PC-9 (cell line): ENCODE measurements around the gene PMM2. TPM values are rescaled to one million over a fixed set of nuclear protein-coding genes. Genes with fewer than 3 reads are reported as not detected.
A peak's percentile ranks its signal among the peaks of the same experiment; 100 is the strongest.
"Not testable (repeated sequence)": the region's sequence is repeated elsewhere in the genome, so short reads cannot be mapped to it uniquely, and the experiment has no call there.

Experiments used
- Bru-seq: library from RNA; stranded (reverse); fragments of 400-500 nt; gene quantifications from one replicate; lab custom pipeline; 2021; lab: Mats Ljungman, UMichigan
- BruChase-seq, 2 experiments: library from RNA; stranded (reverse); fragments of 400-500 nt; gene quantifications; one replicate each; lab custom pipeline; 2021; lab: Mats Ljungman, UMichigan
- BruUV-seq: library from RNA; stranded (reverse); fragments of 400-500 nt; replicated peaks from 2 replicates; lab custom pipeline; 2021; lab: Mats Ljungman, UMichigan
- CTCF ChIA-PET: fragments of 300-600 bp; sonication (Branson Sonifier 250); formaldehyde crosslinking; loops from one replicate; lab custom pipeline; 2022; ENCODE audit warnings: antibody characterized with exemption; lab: Charles Lee
- POLR2A ChIA-PET: fragments of 300-600 bp; sonication (Branson Sonifier 250); formaldehyde crosslinking; loops from one replicate; lab custom pipeline; 2022; ENCODE audit warnings: antibody characterized with exemption; ENCODE audit not compliant: unreplicated experiment; lab: Charles Lee
- DNase-seq, 2 experiments: peaks; one replicate each; pipeline versions ENCODE4 v3.0.0 to v3.0.0-alpha.2; 2015 to 2022; ENCODE audit warnings: mixed read lengths in 1 of 2
- H2AFZ ChIP-seq: fragments of 200-600 bp; sonication (generic); 2 replicates; pipeline ENCODE4 v1.8.1; 2017; ENCODE audit warnings: antibody characterized with exemption
- H3F3A ChIP-seq: fragments of 200-600 bp; sonication (generic); 2 replicates; pipeline ENCODE4 v1.8.1; 2017; ENCODE audit warnings: antibody characterized with exemption, mild to moderate bottlenecking, low read depth; ENCODE audit not compliant: insufficient read depth
- H3K27ac ChIP-seq: fragments of 200-600 bp; sonication (generic); 2 replicates; pipeline ENCODE4 v1.6.1; 2016; ENCODE audit warnings: mixed run types
- H3K27me3 ChIP-seq: fragments of 200-600 bp; sonication (generic); 2 replicates; pipeline ENCODE4 v1.6.1; 2016; ENCODE audit warnings: low read depth, mixed run types; ENCODE audit not compliant: insufficient read depth
- H3K36me3 ChIP-seq: fragments of 200-600 bp; sonication (generic); 2 replicates; pipeline ENCODE4 v1.6.1; 2016; ENCODE audit warnings: low read depth, mixed run types
- H3K4me1 ChIP-seq: fragments of 200-600 bp; sonication (generic); replicated peaks from 2 replicates; pipeline ENCODE4 v1.6.1; 2016; ENCODE audit warnings: mixed run types; ENCODE audit not compliant: insufficient read depth
- H3K4me2 ChIP-seq: fragments of 200-600 bp; sonication (generic); 2 replicates; pipeline ENCODE4 v1.6.1; 2017; ENCODE audit warnings: mixed run types
- H3K4me3 ChIP-seq: fragments of 200-600 bp; sonication (generic); 2 replicates; pipeline ENCODE4 v1.6.1; 2016; ENCODE audit warnings: mixed run types
- H3K79me2 ChIP-seq: fragments of 200-600 bp; sonication (generic); 2 replicates; pipeline ENCODE4 v1.6.1; 2017; ENCODE audit warnings: low read depth, mixed run types
- H3K9me2 ChIP-seq: fragments of 200-600 bp; sonication (generic); 2 replicates; pipeline ENCODE4 v1.8.1; 2017; ENCODE audit warnings: mild to moderate bottlenecking; ENCODE audit not compliant: insufficient read depth
- H3K9me3 ChIP-seq: fragments of 200-600 bp; sonication (generic); 2 replicates; pipeline ENCODE4 v1.8.1; 2016; ENCODE audit warnings: low read depth; ENCODE audit not compliant: insufficient read depth
- H4K20me1 ChIP-seq: fragments of 200-600 bp; sonication (generic); 2 replicates; pipeline ENCODE4 v1.8.1; 2017; ENCODE audit not compliant: insufficient read depth
- CTCF ChIP-seq: fragments of 200-600 bp; sonication (generic); conservative IDR thresholded peaks from 2 replicates; pipeline ENCODE4 v1.6.1; 2017; ENCODE audit warnings: mixed run types, antibody characterized with exemption, mild to moderate bottlenecking, moderate library complexity
- EZH2 ChIP-seq: fragments of 200-600 bp; sonication (generic); IDR thresholded peaks from 2 replicates; pipeline ENCODE4 v1.8.0; 2017; ENCODE audit warnings: antibody characterized with exemption, low read depth
- intact Hi-C: fragments of 100-400 bp; cut with micrococcal nuclease; formaldehyde crosslinking; loops from one replicate; pipeline ENCODE4 v1.10.0; 2022; ENCODE audit not compliant: unreplicated experiment
- long read RNA-seq: library from polyadenylated mRNA; stranded (forward); transcript quantifications from one replicate; pipeline ENCODE4 v2.0.0, GENCODE V29; 2022
- total RNA-seq: library from RNA; stranded (reverse); gene quantifications from 2 replicates; pipeline ENCODE4 v1.2.3, GENCODE V29; 2021

Gene PMM2
- 40.0 and 54.4 TPM in 2 replicates for total RNA-seq
- percentile 91 among the genes with signal in this experiment for Bru-seq, nascent RNA
- BruChase-seq, experiment 1, labeled RNA remaining after a 2-hour chase: percentile 89 among the genes with signal in this experiment
- percentile 81 among the genes with signal in this experiment for BruChase-seq, experiment 2, labeled RNA remaining after a 6-hour chase
- long read RNA-seq, full-length matches to known transcripts: 25 of 32 reads
- long read RNA-seq, partial matches to known transcripts: 1 of 32 reads
- long read RNA-seq, other reads (novel, unspliced or antisense): 6 of 32 reads

GRCh38 chr16:8797364-8798173, at the start of gene PMM2, which contains the start of gene TMEM186:
Gene PMM2, plus strand, starts transcription at chr16:8797839. Its CDS starts 44 bp downstream, at chr16:8797883.
Gene TMEM186, minus strand, starts transcription at chr16:8797639. Its CDS starts 25 bp downstream, at chr16:8797614.
- Histone ChIP-seq H3F3A (peaks cover 15% of the 10 kb centered on the region), H3K79me2 (peaks cover 74% of the 10 kb centered on the region), H3K4me3 (peak within 1 kb of the TSS; percentile 96), H4K20me1 (peaks cover 39% of the 10 kb centered on the region), H3K9me2 (no peaks in the 10 kb centered on the region), H2AFZ (peak within 1 kb of the TSS; percentile 91), H3K36me3 (peaks cover 14% of the 10 kb centered on the region; the same call in 1 of the 2 replicates), H3K4me2 (peak within 1 kb of the TSS; percentile 96), H3K9me3 (no peaks in the 10 kb centered on the region), H3K27ac (peak within 1 kb of the TSS; percentile 75), H3K27me3 (no peaks in the 10 kb centered on the region), H3K4me1 (peaks cover 22% of the 10 kb centered on the region)
- intact Hi-C loops: loop anchor here (1.0 to 5.0 kb wide), 6 partner anchors 21 to 337 kb away; partner anchors contain the start of genes CARHSP1 and USP7
- BruUV-seq: TSS peak; percentile 35
- peak; percentile 95 to 96 for DNase-seq
- TF ChIP-seq EZH2 (no peak), CTCF (no peak)
- POLR2A ChIA-PET: interaction anchor here (1.2 kb wide), 1 partner anchor 71 kb away, joined by 20 read pairs; the partner anchor contains the start of gene CARHSP1
- CTCF ChIA-PET: interaction anchor here (0.5 kb wide), 1 partner anchor 212 kb away, joined by 3 read pairs; no protein-coding TSS in a partner anchor

GRCh38 chr16:8748944-8749343, 48.7 kb upstream of the PMM2 start:
- H3K9me2 ChIP-seq, H3K4me2 ChIP-seq, H3K79me2 ChIP-seq, CTCF ChIA-PET, H3K9me3 ChIP-seq, H4K20me1 ChIP-seq, H3K4me1 ChIP-seq, DNase-seq, H3K27me3 ChIP-seq, H3K4me3 ChIP-seq, H3F3A ChIP-seq, intact Hi-C loops, H3K36me3 ChIP-seq, BruUV-seq, H3K27ac ChIP-seq, H2AFZ ChIP-seq: not testable (repeated sequence)
- POLR2A ChIA-PET: interaction anchor here (0.7 kb wide), 1 partner anchor 70 kb away, joined by 5 read pairs; no protein-coding TSS in a partner anchor

GRCh38 chr16:8751481-8752311, 45.9 kb upstream of the PMM2 start:
- no peaks in the 10 kb centered on the region for H3K9me2 ChIP-seq
- H3K4me2 ChIP-seq: no peak overlapping the region
- POLR2A ChIA-PET: no interaction called here
- H3K79me2 ChIP-seq: no peaks in the 10 kb centered on the region
- no peaks in the 10 kb centered on the region for H3F3A ChIP-seq
- no peaks in the 10 kb centered on the region for H4K20me1 ChIP-seq
- no TSS peak for BruUV-seq
- DNase-seq: peak; percentile 44 to 69
- no peaks in the 10 kb centered on the region for H3K27me3 ChIP-seq
- CTCF ChIA-PET: no interaction called here
- H2AFZ ChIP-seq: no peak overlapping the region
- no peaks in the 10 kb centered on the region for H3K9me3 ChIP-seq
- H3K36me3 ChIP-seq: no peaks in the 10 kb centered on the region
- H3K4me1 ChIP-seq: peaks cover 4% of the 10 kb centered on the region; the same call in 1 of the 2 replicates
- intact Hi-C loops: no loop called here
- no peak for TF ChIP-seq EZH2
- no peak overlapping the region for H3K4me3 ChIP-seq
- no peak overlapping the region for H3K27ac ChIP-seq
